HT-29 (cell line): ENCODE measurements around the gene HIVEP2. TPM values are rescaled to one million over a fixed set of nuclear protein-coding genes. Genes with fewer than 3 reads are reported as not detected.

Experiments
- DNase-seq: peaks from one replicate; pipeline ENCODE4 v3.0.0-alpha.2; 2015; ENCODE audit warnings: low spot score
- total RNA-seq: library from RNA; depleted of rRNA; stranded (reverse); fragments of >200 nt; shearing (Covaris generic); gene quantifications from 2 replicates; pipeline ENCODE4 v1.2.3, GENCODE V29; 2014

Gene HIVEP2
- total RNA-seq, 1 experiment from 2014 or later: 5.3 TPM

- no peak for DNase-seq
Measured at GRCh38 chr6:142794424-142794823, 150.6 kb downstream of the HIVEP2 start.

- DNase-seq: no peak
Measured at GRCh38 chr6:142790257-142790656, 154.7 kb downstream of the HIVEP2 start.

GRCh38 chr6:142787422-142787821, 157.6 kb downstream of the HIVEP2 start:
- DNase-seq: no peak

GRCh38 chr6:142786476-142786875, 158.5 kb downstream of the HIVEP2 start:
- DNase-seq: no peak

- no peak for DNase-seq
Measured at GRCh38 chr6:142784344-142784743, 160.6 kb downstream of the HIVEP2 start.

- no peak for DNase-seq
Measured at GRCh38 chr6:142783499-142783898, 161.5 kb downstream of the HIVEP2 start.

GRCh38 chr6:142781129-142781528, 163.8 kb downstream of the HIVEP2 start:
- no peak for DNase-seq

- no peak for DNase-seq
Measured at GRCh38 chr6:142773859-142774648, 170.9 kb downstream of the HIVEP2 start.

- no peak for DNase-seq
Measured at GRCh38 chr6:142773324-142773723, 171.7 kb downstream of the HIVEP2 start.

GRCh38 chr6:142771162-142771561, 173.8 kb downstream of the HIVEP2 start:
- no peak for DNase-seq

- no peak for DNase-seq
Measured at GRCh38 chr6:142765306-142765705, 179.7 kb downstream of the HIVEP2 start.

GRCh38 chr6:142764311-142764710, 180.7 kb downstream of the HIVEP2 start:
- DNase-seq: no peak

- DNase-seq: no peak
Measured at GRCh38 chr6:142763205-142763604, 181.8 kb downstream of the HIVEP2 start.

- DNase-seq: no peak
Measured at GRCh38 chr6:142761756-142762155, 183.2 kb downstream of the HIVEP2 start.

- DNase-seq: no peak
Measured at GRCh38 chr6:142760152-142760551, 184.8 kb downstream of the HIVEP2 start.

GRCh38 chr6:142758629-142759025, 186.3 kb downstream of the HIVEP2 start:
- no peak for DNase-seq

GRCh38 chr6:142757852-142758628, 186.9 kb downstream of the HIVEP2 start:
- DNase-seq: no peak

- peak; percentile 65 for DNase-seq
Measured at GRCh38 chr6:142756215-142756630, 188.8 kb downstream of the HIVEP2 start.

- no peak for DNase-seq
Measured at GRCh38 chr6:142753196-142753595, 191.8 kb downstream of the HIVEP2 start.

- DNase-seq: no peak
Measured at GRCh38 chr6:142752348-142752747, 192.6 kb downstream of the HIVEP2 start.

- DNase-seq: no peak
Measured at GRCh38 chr6:142751452-142751851, 193.5 kb downstream of the HIVEP2 start.

- no peak for DNase-seq
Measured at GRCh38 chr6:142750998-142751397, 194.0 kb downstream of the HIVEP2 start.

- DNase-seq: no peak
Measured at GRCh38 chr6:142749556-142749955, 195.4 kb downstream of the HIVEP2 start.
